PFSK-1 (cell line): Measurements from ENCODE around the gene TADA2B.

Experiments
- FOXP2 ChIP-seq: optimal IDR thresholded peaks from 2 replicates; pipeline ENCODE3; 2011; ENCODE audit warnings: borderline replicate concordance, control low read depth, inconsistent platforms; ENCODE audit not compliant: insufficient read depth; ENCODE audit errors: extremely low read length, extremely low read depth
- POLR2AphosphoS5 ChIP-seq: IDR thresholded peaks from 2 replicates; pipeline ENCODE4 v1.6.1; 2012; ENCODE audit warnings: low read depth, mild to moderate bottlenecking, control low read depth, low read length, moderate library complexity
- REST ChIP-seq, 2 experiments: IDR thresholded peaks; 2 replicates each; pipeline versions ENCODE4 v1.6.1 to v1.8.0; 2011 to 2012; ENCODE audit warnings: low read depth in 2 of 2, low read length in 2 of 2, control low read depth in 1 of 2, inconsistent platforms in 1 of 2, mild to moderate bottlenecking in 1 of 2, moderate library complexity in 1 of 2; ENCODE audit not compliant: insufficient read depth in 1 of 2
- SIN3A ChIP-seq: IDR thresholded peaks from 2 replicates; pipeline ENCODE4 v1.6.1; 2012; ENCODE audit warnings: mild to moderate bottlenecking, low read length, moderate library complexity, borderline replicate concordance; ENCODE audit not compliant: insufficient read depth
- TAF1 ChIP-seq: IDR thresholded peaks from 2 replicates; pipeline ENCODE4 v1.6.1; 2012; ENCODE audit warnings: low read length, control low read depth, borderline replicate concordance; ENCODE audit not compliant: insufficient read depth

Gene TADA2B

GRCh38 chr4:7029921-7030320 lies 13.3 kb upstream of the TADA2B start:
- TF ChIP-seq SIN3A, result no peak
- TF ChIP-seq FOXP2, result no peak
- TF ChIP-seq REST (IDR thresholded peaks at IDR 0.05; ENCODE audit: insufficient read depth in 1 of 2, low read depth in 2 of 2, low read length in 2 of 2), result no peak
- TF ChIP-seq TAF1, result no peak
- TF ChIP-seq POLR2AphosphoS5, result no peak

- TF ChIP-seq POLR2AphosphoS5 (no peak), SIN3A (no peak), FOXP2 (no peak), REST (IDR thresholded peaks at IDR 0.05; ENCODE audit: insufficient read depth in 1 of 2, low read depth in 2 of 2, low read length in 2 of 2) (no peak), TAF1 (no peak)
Measured at GRCh38 chr4:7030856-7031255, 12.3 kb upstream of the TADA2B start.

GRCh38 chr4:7031558-7032449 lies 11.4 kb upstream of the TADA2B start:
- TF ChIP-seq POLR2AphosphoS5 (no peak), TAF1 (no peak)

GRCh38 chr4:7032596-7032995 lies 10.6 kb upstream of the TADA2B start:
- TF ChIP-seq POLR2AphosphoS5 (no peak), TAF1 (no peak), FOXP2 (no peak), SIN3A (no peak), REST (IDR thresholded peaks at IDR 0.05; ENCODE audit: insufficient read depth in 1 of 2, low read depth in 2 of 2, low read length in 2 of 2) (no peak)

- TF ChIP-seq SIN3A (no peak), REST (IDR thresholded peaks at IDR 0.05; ENCODE audit: insufficient read depth in 1 of 2, low read depth in 2 of 2, low read length in 2 of 2) (no peak), FOXP2 (no peak), POLR2AphosphoS5 (no peak), TAF1 (no peak)
Measured at GRCh38 chr4:7034262-7035081, 8.7 kb upstream of the TADA2B start.
